ENCODE results near the gene HLA-DQB1.

DNA sequence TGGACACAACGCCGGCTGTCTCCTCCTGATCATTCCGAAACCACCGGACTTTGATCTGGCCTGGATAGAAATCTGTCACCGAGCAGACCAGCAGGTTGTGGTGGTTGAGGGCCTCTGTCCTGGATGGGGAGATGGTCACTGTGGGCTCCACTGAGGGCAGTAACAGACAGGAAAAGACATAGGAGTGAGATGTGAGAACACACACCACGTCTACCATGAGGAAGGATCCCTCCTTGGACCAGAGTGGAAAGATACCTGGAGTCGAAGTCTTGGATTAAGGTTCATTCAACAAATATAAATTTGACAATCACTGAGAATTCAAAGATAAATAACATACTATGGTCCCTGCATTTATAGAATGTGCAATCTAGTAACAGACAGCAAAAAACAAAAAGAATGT is 4.4 kb downstream of the HLA-DQB1 start:
- TF ChIP-seq, protein P1, sequence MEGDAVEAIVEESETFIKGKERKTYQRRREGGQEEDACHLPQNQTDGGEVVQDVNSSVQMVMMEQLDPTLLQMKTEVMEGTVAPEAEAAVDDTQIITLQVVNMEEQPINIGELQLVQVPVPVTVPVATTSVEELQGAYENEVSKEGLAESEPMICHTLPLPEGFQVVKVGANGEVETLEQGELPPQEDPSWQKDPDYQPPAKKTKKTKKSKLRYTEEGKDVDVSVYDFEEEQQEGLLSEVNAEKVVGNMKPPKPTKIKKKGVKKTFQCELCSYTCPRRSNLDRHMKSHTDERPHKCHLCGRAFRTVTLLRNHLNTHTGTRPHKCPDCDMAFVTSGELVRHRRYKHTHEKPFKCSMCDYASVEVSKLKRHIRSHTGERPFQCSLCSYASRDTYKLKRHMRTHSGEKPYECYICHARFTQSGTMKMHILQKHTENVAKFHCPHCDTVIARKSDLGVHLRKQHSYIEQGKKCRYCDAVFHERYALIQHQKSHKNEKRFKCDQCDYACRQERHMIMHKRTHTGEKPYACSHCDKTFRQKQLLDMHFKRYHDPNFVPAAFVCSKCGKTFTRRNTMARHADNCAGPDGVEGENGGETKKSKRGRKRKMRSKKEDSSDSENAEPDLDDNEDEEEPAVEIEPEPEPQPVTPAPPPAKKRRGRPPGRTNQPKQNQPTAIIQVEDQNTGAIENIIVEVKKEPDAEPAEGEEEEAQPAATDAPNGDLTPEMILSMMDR (IDR thresholded peaks at IDR 0.05): no peak
- TF ChIP-seq EP300 (IDR thresholded peaks at IDR 0.05): no peak
- no peak for TF ChIP-seq POLR2A (IDR thresholded peaks at IDR 0.05)
- no peak for TF ChIP-seq POLR2AphosphoS5 (IDR thresholded peaks at IDR 0.05)
